Hepatocyte (in vitro differentiated cells): ENCODE data around the gene TTLL10. TPM values are rescaled to one million over a fixed set of nuclear protein-coding genes. Genes with fewer than 3 reads are reported as not detected.

ENCODE experiments used
- DNase-seq: peaks from one replicate; pipeline ENCODE4 v3.0.0-alpha.2; 2016; ENCODE audit warnings: low spot score
- H2AFZ ChIP-seq: fragments of 200-600 bp; sonication (generic); 2 replicates; pipeline ENCODE4 v1.6.0; 2016; ENCODE audit warnings: antibody characterized with exemption, mild to moderate bottlenecking
- H3K27ac ChIP-seq: fragments of 200-600 bp; sonication (generic); 2 replicates; pipeline ENCODE4 v1.5.1; 2016; ENCODE audit warnings: mild to moderate bottlenecking
- H3K27me3 ChIP-seq: fragments of 200-600 bp; sonication (generic); 2 replicates; pipeline ENCODE4 v1.6.1; 2016
- H3K36me3 ChIP-seq: fragments of 200-600 bp; sonication (generic); replicated peaks from 2 replicates; pipeline ENCODE4 v1.5.1; 2016; ENCODE audit warnings: low read depth; ENCODE audit not compliant: insufficient read depth
- H3K4me1 ChIP-seq: fragments of 200-600 bp; sonication (generic); 2 replicates; pipeline ENCODE4 v1.5.1; 2016; ENCODE audit warnings: mild to moderate bottlenecking, moderate library complexity; ENCODE audit not compliant: insufficient read depth
- H3K4me2 ChIP-seq: fragments of 200-600 bp; sonication (generic); 2 replicates; pipeline ENCODE4 v1.6.0; 2016
- H3K4me3 ChIP-seq: fragments of 200-600 bp; sonication (generic); 2 replicates; pipeline ENCODE4 v1.5.1; 2016; ENCODE audit warnings: mild to moderate bottlenecking
- H3K79me2 ChIP-seq: fragments of 200-600 bp; sonication (generic); 2 replicates; pipeline ENCODE4 v1.6.0; 2017; ENCODE audit warnings: mild to moderate bottlenecking
- H3K9me2 ChIP-seq: fragments of 200-600 bp; sonication (generic); replicated peaks from 2 replicates; pipeline ENCODE4 v1.6.0; 2017; ENCODE audit warnings: mild to moderate bottlenecking; ENCODE audit not compliant: insufficient read depth
- H3K9me3 ChIP-seq: fragments of 200-600 bp; sonication (generic); 2 replicates; pipeline ENCODE4 v1.5.1; 2016; ENCODE audit warnings: low read depth, mild to moderate bottlenecking
- H4K20me1 ChIP-seq: fragments of 200-600 bp; sonication (generic); 2 replicates; pipeline ENCODE4 v1.6.0; 2016; ENCODE audit warnings: mild to moderate bottlenecking; ENCODE audit not compliant: insufficient read depth, poor library complexity, severe bottlenecking
- EZH2 ChIP-seq: fragments of 200-600 bp; sonication (generic); IDR thresholded peaks from 2 replicates; pipeline ENCODE4 v1.6.1; 2016; ENCODE audit warnings: antibody characterized with exemption, mild to moderate bottlenecking, borderline replicate concordance
- EZH2phosphoT487 ChIP-seq: fragments of 200-600 bp; sonication (generic); IDR thresholded peaks from one replicate; pipeline ENCODE4 v1.6.1; 2018; ENCODE audit warnings: antibody characterized with exemption, mild to moderate bottlenecking, low read depth, moderate library complexity; ENCODE audit not compliant: unreplicated experiment, severe bottlenecking
- WGBS: methylation state at CpG from one replicate; pipeline ENCODE4 v1.1.6; 2016; ENCODE audit warnings: low lambda C conversion rate; ENCODE audit errors: missing lambda C conversion rate; 5-methylcytosine and 5-hydroxymethylcytosine counted together
- polyA plus RNA-seq: library from polyadenylated mRNA; unstranded; fragments of >200 nt; fragmentation: Nextera tagmentation; extraction: Ambion mirVana; gene quantifications from 2 replicates; pipeline ENCODE4 v1.2.1, GENCODE V29; 2016
- total RNA-seq: library from RNA; depleted of rRNA; stranded (reverse); fragments of >200 nt; gene quantifications from 2 replicates; pipeline ENCODE4 v1.2.3, GENCODE V29; 2014
- TF ChIP-seq, protein P1 (sequence below): fragments of 200-600 bp; sonication (generic); IDR thresholded peaks from 2 replicates; pipeline ENCODE4 v1.5.1; 2016; ENCODE audit warnings: antibody characterized with exemption, mild to moderate bottlenecking; ENCODE audit not compliant: poor library complexity

TTLL10 gene
- total and polyA plus RNA-seq, 2 experiments from 2014 or later, result 0.69 TPM; not detected in 1

- Histone ChIP-seq H3K79me2 (no peaks in the 10 kb centered on the region), H3K36me3 (no peaks in the 10 kb centered on the region), H4K20me1 (peaks cover 3% of the 10 kb centered on the region), H3K4me3 (no peak overlapping the region), H3K9me3 (no peaks in the 10 kb centered on the region), H2AFZ (no peak overlapping the region), H3K9me2 (no peaks in the 10 kb centered on the region), H3K27me3 (no peaks in the 10 kb centered on the region), H3K4me2 (no peak overlapping the region), H3K27ac (no peak overlapping the region), H3K4me1 (no peaks in the 10 kb centered on the region)
- TF ChIP-seq, protein P1, sequence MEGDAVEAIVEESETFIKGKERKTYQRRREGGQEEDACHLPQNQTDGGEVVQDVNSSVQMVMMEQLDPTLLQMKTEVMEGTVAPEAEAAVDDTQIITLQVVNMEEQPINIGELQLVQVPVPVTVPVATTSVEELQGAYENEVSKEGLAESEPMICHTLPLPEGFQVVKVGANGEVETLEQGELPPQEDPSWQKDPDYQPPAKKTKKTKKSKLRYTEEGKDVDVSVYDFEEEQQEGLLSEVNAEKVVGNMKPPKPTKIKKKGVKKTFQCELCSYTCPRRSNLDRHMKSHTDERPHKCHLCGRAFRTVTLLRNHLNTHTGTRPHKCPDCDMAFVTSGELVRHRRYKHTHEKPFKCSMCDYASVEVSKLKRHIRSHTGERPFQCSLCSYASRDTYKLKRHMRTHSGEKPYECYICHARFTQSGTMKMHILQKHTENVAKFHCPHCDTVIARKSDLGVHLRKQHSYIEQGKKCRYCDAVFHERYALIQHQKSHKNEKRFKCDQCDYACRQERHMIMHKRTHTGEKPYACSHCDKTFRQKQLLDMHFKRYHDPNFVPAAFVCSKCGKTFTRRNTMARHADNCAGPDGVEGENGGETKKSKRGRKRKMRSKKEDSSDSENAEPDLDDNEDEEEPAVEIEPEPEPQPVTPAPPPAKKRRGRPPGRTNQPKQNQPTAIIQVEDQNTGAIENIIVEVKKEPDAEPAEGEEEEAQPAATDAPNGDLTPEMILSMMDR, result no peak
- 65% methylated on average over 9 of the region's 11 CpGs for WGBS
- DNase-seq, result no peak
Observed at GRCh38 chr1:1215080-1215676, 41.5 kb downstream of the TTLL10 start.

GRCh38 chr1:1215881-1216605, 42.4 kb downstream of the TTLL10 start:
- no peak overlapping the region for H2AFZ ChIP-seq
- WGBS, result 94% methylated on average over 21 of the region's 21 CpGs
- no peak overlapping the region for H3K27ac ChIP-seq
- DNase-seq, result no peak
- H3K36me3 ChIP-seq, result no peaks in the 10 kb centered on the region
- H3K4me3 ChIP-seq, result no peak overlapping the region
- no peaks in the 10 kb centered on the region for H3K27me3 ChIP-seq
- TF ChIP-seq, protein P1, result no peak
- TF ChIP-seq EZH2, result no peak
- TF ChIP-seq EZH2phosphoT487, result no peak
- peaks cover 3% of the 10 kb centered on the region for H4K20me1 ChIP-seq
- no peaks in the 10 kb centered on the region for H3K4me1 ChIP-seq
- H3K79me2 ChIP-seq, result no peaks in the 10 kb centered on the region
- H3K9me2 ChIP-seq, result no peaks in the 10 kb centered on the region
- H3K9me3 ChIP-seq, result no peaks in the 10 kb centered on the region
- H3K4me2 ChIP-seq, result no peak overlapping the region

- no peak for DNase-seq
- no peak overlapping the region for H2AFZ ChIP-seq
- TF ChIP-seq, protein P1, result no peak
- no peak for TF ChIP-seq EZH2phosphoT487
- TF ChIP-seq EZH2, result no peak
- no peaks in the 10 kb centered on the region for H3K9me2 ChIP-seq
- H3K4me1 ChIP-seq, result no peaks in the 10 kb centered on the region
- H3K4me2 ChIP-seq, result no peak overlapping the region
- H3K27ac ChIP-seq, result no peak overlapping the region
- no peaks in the 10 kb centered on the region for H3K79me2 ChIP-seq
- 97% methylated on average over 73 of the region's 74 CpGs for whole genome bisulfite sequencing
- H4K20me1 ChIP-seq, result peaks cover 3% of the 10 kb centered on the region
- H3K36me3 ChIP-seq, result no peaks in the 10 kb centered on the region
- H3K4me3 ChIP-seq, result no peak overlapping the region
- no peaks in the 10 kb centered on the region for H3K9me3 ChIP-seq
- no peaks in the 10 kb centered on the region for H3K27me3 ChIP-seq
Observed at GRCh38 chr1:1216770-1217620, 43.3 kb downstream of the TTLL10 start.
